GM10266 (cell line): ENCODE results near the gene OSBPL3.
"Not testable (repeated sequence)": the region's sequence is repeated elsewhere in the genome, so short reads cannot be mapped to it uniquely, and the experiment has no call there.

Experiments used
- DNase-seq: peaks from one replicate; pipeline ENCODE4 v3.0.0; 2012; ENCODE audit errors: extremely low spot score
- TF ChIP-seq, protein P1 (sequence below): IDR thresholded peaks from 2 replicates; pipeline ENCODE4 v1.5.1; 2012; ENCODE audit warnings: mild to moderate bottlenecking, low read depth; ENCODE audit not compliant: control insufficient read depth, insufficient read depth; ENCODE audit errors: missing control alignments

OSBPL3 gene

DNA sequence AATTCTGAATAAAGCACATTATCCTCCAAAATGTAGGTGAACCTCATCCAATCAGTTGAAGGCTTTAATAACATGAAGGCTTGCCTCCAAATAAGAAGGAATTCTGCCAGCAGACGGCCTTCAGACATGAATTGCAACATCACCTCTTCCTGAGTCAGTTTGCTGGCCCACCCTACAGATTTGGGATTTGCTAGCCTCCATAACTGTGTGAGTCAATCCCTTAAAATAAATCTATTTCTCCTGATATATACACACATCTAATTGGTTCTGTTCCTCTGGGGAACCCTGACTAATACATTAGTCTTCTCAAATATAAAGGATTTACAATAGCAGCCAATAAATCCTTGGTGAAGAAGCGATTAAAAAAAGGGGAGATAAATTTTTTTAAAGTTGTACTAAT lies 34.8 kb upstream of the OSBPL3 start:
- TF ChIP-seq, protein P1, sequence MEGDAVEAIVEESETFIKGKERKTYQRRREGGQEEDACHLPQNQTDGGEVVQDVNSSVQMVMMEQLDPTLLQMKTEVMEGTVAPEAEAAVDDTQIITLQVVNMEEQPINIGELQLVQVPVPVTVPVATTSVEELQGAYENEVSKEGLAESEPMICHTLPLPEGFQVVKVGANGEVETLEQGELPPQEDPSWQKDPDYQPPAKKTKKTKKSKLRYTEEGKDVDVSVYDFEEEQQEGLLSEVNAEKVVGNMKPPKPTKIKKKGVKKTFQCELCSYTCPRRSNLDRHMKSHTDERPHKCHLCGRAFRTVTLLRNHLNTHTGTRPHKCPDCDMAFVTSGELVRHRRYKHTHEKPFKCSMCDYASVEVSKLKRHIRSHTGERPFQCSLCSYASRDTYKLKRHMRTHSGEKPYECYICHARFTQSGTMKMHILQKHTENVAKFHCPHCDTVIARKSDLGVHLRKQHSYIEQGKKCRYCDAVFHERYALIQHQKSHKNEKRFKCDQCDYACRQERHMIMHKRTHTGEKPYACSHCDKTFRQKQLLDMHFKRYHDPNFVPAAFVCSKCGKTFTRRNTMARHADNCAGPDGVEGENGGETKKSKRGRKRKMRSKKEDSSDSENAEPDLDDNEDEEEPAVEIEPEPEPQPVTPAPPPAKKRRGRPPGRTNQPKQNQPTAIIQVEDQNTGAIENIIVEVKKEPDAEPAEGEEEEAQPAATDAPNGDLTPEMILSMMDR, result no peak
- no peak for DNase-seq

DNA sequence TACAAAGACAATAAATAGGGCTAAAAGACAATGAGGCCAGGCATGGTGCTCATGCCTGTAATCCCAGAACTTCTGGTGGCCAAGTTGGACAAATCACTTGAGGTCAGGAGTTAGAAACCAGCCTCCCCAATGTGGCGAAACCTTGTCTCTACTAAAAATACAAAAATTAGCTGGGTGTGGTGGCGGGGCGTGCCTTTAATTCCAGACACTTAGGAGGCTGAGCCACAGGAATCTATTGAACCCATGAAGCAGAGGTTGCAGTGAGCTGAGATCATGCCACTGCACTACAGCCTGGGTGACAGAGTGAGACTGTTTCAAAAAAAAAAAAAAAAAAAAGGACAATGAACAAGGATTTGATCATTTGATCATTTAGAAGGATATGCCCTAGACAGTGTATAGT lies 32.7 kb upstream of the OSBPL3 start:
- DNase-seq, result not testable (repeated sequence)

DNA sequence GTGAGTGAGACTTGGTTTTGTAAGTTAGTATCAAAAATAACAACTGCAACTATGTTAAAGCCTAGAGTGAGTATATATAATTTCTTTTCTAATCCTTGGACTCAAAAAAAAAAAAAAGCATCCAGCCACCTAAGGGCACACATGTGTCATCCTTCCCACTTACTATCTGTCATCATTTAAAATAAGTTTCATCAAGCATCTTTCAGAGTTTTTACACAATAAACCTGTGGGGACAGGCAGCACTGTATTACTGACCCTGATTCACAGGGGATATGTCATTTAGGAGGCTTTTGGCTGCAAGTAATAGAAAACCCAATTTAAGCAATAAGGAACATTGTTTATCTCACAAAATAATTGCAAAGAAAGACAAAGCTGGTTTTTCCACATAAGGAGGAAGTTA lies 32.3 kb upstream of the OSBPL3 start:
- no peak for DNase-seq
- TF ChIP-seq, protein P1, result no peak

DNA sequence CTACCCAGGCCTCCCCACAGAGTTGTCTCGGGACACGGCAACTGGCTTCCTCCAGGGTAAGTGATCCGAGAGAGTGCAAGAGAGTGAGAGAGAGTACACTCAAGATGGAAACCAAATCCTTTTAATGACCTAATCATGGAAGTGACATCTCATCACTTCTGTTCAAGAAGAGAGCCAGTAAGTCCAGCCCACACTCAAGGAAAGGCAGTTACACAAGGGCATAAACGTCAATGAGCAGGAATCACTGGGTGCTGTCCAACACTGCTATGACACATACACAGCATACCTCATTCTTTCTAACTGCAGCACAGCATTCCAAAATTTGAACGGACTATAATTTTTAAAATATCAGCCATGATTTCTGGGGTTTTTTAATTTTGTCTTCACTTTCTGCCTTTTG lies 29.3 kb upstream of the OSBPL3 start:
- TF ChIP-seq, protein P1, result no peak
- no peak for DNase-seq

GRCh38 chr7:25007668-25008067 lies 27.7 kb upstream of the OSBPL3 start:
- DNase-seq, result no peak
- TF ChIP-seq, protein P1, result no peak

- TF ChIP-seq, protein P1, result no peak
- no peak for DNase-seq
Measured at GRCh38 chr7:25006276-25006675, 26.3 kb upstream of the OSBPL3 start.

- TF ChIP-seq, protein P1, result no peak
Measured at GRCh38 chr7:25005658-25006057, 25.7 kb upstream of the OSBPL3 start.

DNA sequence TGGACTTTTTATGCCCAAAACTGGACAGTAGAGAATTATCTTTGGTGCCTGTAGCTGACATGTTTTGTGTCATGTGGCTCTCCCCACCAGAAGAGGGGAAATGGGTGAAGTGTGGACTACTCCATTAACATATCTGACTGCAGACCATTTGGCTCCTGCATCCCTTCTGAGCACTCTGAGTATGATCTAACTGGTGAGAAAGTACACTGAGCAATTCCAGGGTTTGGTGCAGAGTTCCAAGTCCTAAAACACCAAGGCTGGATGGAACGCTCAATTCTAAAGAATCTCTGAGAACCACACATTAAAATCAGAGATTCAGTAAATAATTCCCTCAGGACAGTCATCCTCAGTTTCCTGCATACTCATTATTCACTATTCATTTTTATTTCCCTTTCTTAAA lies 22.8 kb upstream of the OSBPL3 start:
- TF ChIP-seq, protein P1, result no peak
- DNase-seq, result no peak

More at GRCh38 chr7:25005658-25006057, 25.7 kb upstream of the OSBPL3 start:
- DNase-seq, result no peak
